Heart left ventricle (tissue), 16 donors: ENCODE measurements around the gene P2RY11. TPM values are rescaled to one million over a fixed set of nuclear protein-coding genes. Genes with fewer than 3 reads are reported as not detected.

Source experiments
- ATAC-seq, 4 donors: fragments of 200-7000 bp; cut with Tn5 transposase; one replicate each; pipeline ENCODE4 v1.9.1; 2020 to 2022; ENCODE audit warnings: moderate library complexity in 4 of 4, mild to moderate bottlenecking in 3 of 4, moderate number of reproducible peaks in 1 of 4
- DNase-seq, 5 donors: peaks; one replicate each; pipeline ENCODE4 v3.0.0-alpha.2; 2020
- H3K27ac ChIP-seq, 12 donors: fragments of 200-600 bp; sonication (generic) in 4 of 12; one replicate each; pipeline versions ENCODE4 v1.5.0 to v1.8.0; 2016 to 2022; ENCODE audit warnings: mild to moderate bottlenecking in 2 of 12
- H3K27me3 ChIP-seq, 9 donors: fragments of 200-600 bp; sonication (generic) in 2 of 9; one replicate each; pipeline versions ENCODE4 v1.5.1 to v1.8.0; 2016 to 2022; ENCODE audit warnings: mild to moderate bottlenecking in 3 of 9
- H3K36me3 ChIP-seq, 9 donors: fragments of 200-600 bp; sonication (generic) in 2 of 9; one replicate each; pipeline versions ENCODE4 v1.5.0 to v1.8.0; 2018 to 2022; ENCODE audit warnings: mild to moderate bottlenecking in 2 of 9
- H3K4me1 ChIP-seq, 12 donors: fragments of 200-600 bp; sonication (generic) in 4 of 12; one replicate each; pipeline versions ENCODE4 v1.5.0 to v1.8.0; 2016 to 2022; ENCODE audit warnings: mild to moderate bottlenecking in 3 of 12
- H3K4me3 ChIP-seq, 12 donors: fragments of 200-600 bp; sonication (generic) in 4 of 12; one replicate each; pipeline versions ENCODE4 v1.5.0 to v1.8.0; 2017 to 2022; ENCODE audit warnings: mild to moderate bottlenecking in 9 of 12, moderate library complexity in 4 of 12
- H3K9me3 ChIP-seq, 12 donors: fragments of 200-600 bp; sonication (generic) in 4 of 12; one replicate each; pipeline versions ENCODE4 v1.5.0 to v1.8.0; 2016 to 2022; ENCODE audit warnings: mild to moderate bottlenecking in 1 of 12
- CTCF ChIP-seq, 12 donors: fragments of 200-600 bp; sonication (generic) in 4 of 12; IDR thresholded peaks; one replicate each; pipeline versions ENCODE4 v1.5.0 to v1.8.0; 2018 to 2022; ENCODE audit warnings: antibody characterized with exemption in 12 of 12, mild to moderate bottlenecking in 5 of 12
- POLR2A ChIP-seq, 2 donors: fragments of 450-650 bp; IDR thresholded peaks; one replicate each; pipeline ENCODE4 v1.6.1; 2017; ENCODE audit warnings: antibody characterized with exemption in 2 of 2, mild to moderate bottlenecking in 2 of 2, moderate library complexity in 2 of 2
- WGBS, 4 donors: extraction: QIAGEN DNeasy Blood & Tissue Kit in 2 of 4; methylation state at CpG; one replicate each; pipeline versions ENCODE4 v1.1.5 to v1.1.7; 2013 to 2018; 5-methylcytosine and 5-hydroxymethylcytosine counted together
- intact Hi-C, 10 donors: fragments of 100-400 bp; cut with DNase I; formaldehyde crosslinking; loops; one replicate each; pipeline versions ENCODE4 v1.11.1 to v1.14.2; 2022
- polyA plus RNA-seq, 2 donors: library from polyadenylated mRNA; stranded (reverse); fragments of 200-250 nt; gene quantifications; one replicate each; pipeline ENCODE4 v1.2.3, GENCODE V29; 2013
- total RNA-seq, 9 donors: library from RNA; depleted of rRNA in 2 of 9; stranded (reverse); fragments of >200 nt in 2 of 9; fragmentation: NEBNext Ultra II Directional in 3 of 9; extraction: Animal tissue kit (Norgen Biotek cat#: 25700) in 3 of 9; gene quantifications; one replicate each; pipeline versions ENCODE4 v1.1.0 to v1.2.4, GENCODE V29; 2016 to 2023
- donor health status: ischemic (EF 13 %, LVEDD 7.1; RV severe dilation, severe dysfunction).
- donor health status: healthy with polysubstance abuse.
- donor health status: DM: no; HTN: yes; CAD: no.
- donor health status: DM: no; HTN: no; CAD: no.
- donor health status: ischemic (EF 25% LVEDD 6.9; RV normal size, moderate dysfunction).
- donor health status: ischemic (EF 25% LVEDD 5.7; RV mildly dilated, moderate dysfunction).
- donor health status: healthy.
- donor health status: DM: yes; HTN: yes; CAD: no.
- donor health status: ischemic (EF 35%, LVEDD 5.7; RV mildly dilated, moderate dysfunction).
- donor health status: nonischemic (EF 11% LVEDD 7.7; RV severe dilation, severe dysfunction).
- donor health status: DM: yes; HTN: yes; CAD: no.
- donor health status: PGD.
- donor health status: ischemic (EF 29% LVEDD 5.4; RV normal size, mild dysfunction).
- donor health status: nonischemic (EF 23%, LVEDD 6.1; RV moderate dilation, normal function).

P2RY11 gene
- total and polyA plus RNA-seq, 11 donors = 3.1 to 11.7 (median 5.2) TPM

DNA sequence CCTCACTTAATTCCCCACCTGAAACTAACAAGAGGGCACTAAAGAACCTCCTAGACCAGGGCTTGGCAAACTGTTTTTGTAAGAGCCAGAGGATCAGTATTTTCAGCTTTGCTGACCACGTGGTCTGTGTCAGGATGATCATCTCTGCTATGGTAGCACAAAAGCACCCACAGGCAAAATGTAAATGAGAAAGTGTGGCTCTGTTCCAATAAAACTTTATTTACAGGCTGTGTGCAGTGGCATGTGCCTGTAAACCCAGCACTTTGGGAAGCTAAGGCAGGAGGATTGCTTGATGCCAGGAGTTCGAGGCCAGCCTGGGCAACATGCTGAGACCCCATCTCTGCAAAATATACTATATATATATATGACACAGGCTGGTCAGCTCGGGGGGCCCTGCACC is 52.0 kb downstream of the P2RY11 start:
- Histone ChIP-seq H3K27ac (no peak overlapping the region), H3K36me3 (peaks cover 0 to 100% (median 93%) of the 10 kb centered on the region in 9 donors), H3K9me3 (no peaks in the 10 kb centered on the region), H3K4me3 (no peak overlapping the region), H3K27me3 (no peaks in the 10 kb centered on the region), H3K4me1 (no peaks in the 10 kb centered on the region)
- no peak for TF ChIP-seq CTCF (IDR thresholded peaks at IDR 0.05)
- TF ChIP-seq POLR2A (IDR thresholded peaks at IDR 0.05) = no peak
- no peak for DNase-seq
- ATAC-seq = no peak
- 87 to 93% (median 90%) methylated on average over 3 of the region's 3 CpGs for WGBS, 4 donors
- intact Hi-C loops = no loop called here

Other genes starting within 250 kb of the P2RY11 start
- 1 to 10 TPM in 7 of 9 donors, under 1 TPM in 2; 0.67 to 4.6 (median 2.4) TPM for gene OLFM2, start 175.2 kb upstream of the P2RY11 start, total RNA-seq
- 1 to 10 TPM; 2.2 to 3.0 TPM for gene OLFM2, start 175.2 kb upstream of the P2RY11 start, polyA plus RNA-seq
- gene COL5A3, start 101.2 kb upstream of the P2RY11 start, total RNA-seq = 10 to 100 TPM in 6 of 9 donors, 1 to 10 TPM in 3; 5.0 to 34.1 (median 11.6) TPM
- 10 to 100 TPM; 13.6 to 18.7 TPM for gene COL5A3, start 101.2 kb upstream of the P2RY11 start, polyA plus RNA-seq
- not detected for gene RDH8, start 98.2 kb upstream of the P2RY11 start, total RNA-seq
- gene RDH8, start 98.2 kb upstream of the P2RY11 start, polyA plus RNA-seq = not detected
- 10 to 100 TPM in 4 of 9 donors, 1 to 10 TPM in 5; 6.3 to 29.0 (median 8.7) TPM for gene SHFL, start 25.4 kb upstream of the P2RY11 start, total RNA-seq
- gene SHFL, start 25.4 kb upstream of the P2RY11 start, polyA plus RNA-seq = 10 to 100 TPM in 1 of 2 donors, 1 to 10 TPM in 1; 7.7 to 13.0 TPM
- gene ANGPTL6, start 9.0 kb upstream of the P2RY11 start, total RNA-seq = under 1 TPM in 1 of 9 donors, not detected in 8; 0.43 TPM
- under 1 TPM in 1 of 2 donors, not detected in 1; 0.19 TPM for gene ANGPTL6, start 9.0 kb upstream of the P2RY11 start, polyA plus RNA-seq
- gene PPAN, start 5.3 kb upstream of the P2RY11 start, total RNA-seq = 10 to 100 TPM; 16.3 to 24.9 (median 19.0) TPM
- 10 to 100 TPM; 34.4 to 41.4 TPM for gene PPAN, start 5.3 kb upstream of the P2RY11 start, polyA plus RNA-seq
- gene EIF3G, start 8.2 kb downstream of the P2RY11 start, total RNA-seq = 100 to 1,000 TPM; 148 to 302 (median 179) TPM
- gene EIF3G, start 8.2 kb downstream of the P2RY11 start, polyA plus RNA-seq = 100 to 1,000 TPM; 124 to 233 TPM
- 10 to 100 TPM; 16.1 to 61.6 (median 25.8) TPM for gene DNMT1, start 83.3 kb downstream of the P2RY11 start, total RNA-seq
- 10 to 100 TPM; 17.3 to 23.5 TPM for gene DNMT1, start 83.3 kb downstream of the P2RY11 start, polyA plus RNA-seq
- gene S1PR2, start 119.6 kb downstream of the P2RY11 start, total RNA-seq = 10 to 100 TPM in 1 of 9 donors, 1 to 10 TPM in 8; 1.7 to 14.2 (median 4.4) TPM
- 1 to 10 TPM; 1.0 to 4.3 TPM for gene S1PR2, start 119.6 kb downstream of the P2RY11 start, polyA plus RNA-seq
- gene MRPL4, start 140.5 kb downstream of the P2RY11 start, total RNA-seq = 100 to 1,000 TPM in 2 of 9 donors, 10 to 100 TPM in 7; 53.7 to 110 (median 68.2) TPM
- gene MRPL4, start 140.5 kb downstream of the P2RY11 start, polyA plus RNA-seq = 100 to 1,000 TPM in 1 of 2 donors, 10 to 100 TPM in 1; 37.7 to 123 TPM
- gene ICAM1, start 159.4 kb downstream of the P2RY11 start, total RNA-seq = 10 to 100 TPM in 5 of 9 donors, 1 to 10 TPM in 4; 6.0 to 87.6 (median 10.9) TPM
- 1 to 10 TPM; 6.1 to 9.7 TPM for gene ICAM1, start 159.4 kb downstream of the P2RY11 start, polyA plus RNA-seq
- gene ICAM4, start 175.3 kb downstream of the P2RY11 start, total RNA-seq = 1 to 10 TPM in 2 of 9 donors, under 1 TPM in 4, not detected in 3; 0.21 to 1.2 (median 0.67) TPM
- gene ICAM4, start 175.3 kb downstream of the P2RY11 start, polyA plus RNA-seq = under 1 TPM; 0.33 to 0.57 TPM
- under 1 TPM in 7 of 9 donors, not detected in 2; 0.19 to 0.98 (median 0.34) TPM for gene ICAM5, start 178.3 kb downstream of the P2RY11 start, total RNA-seq
- gene ICAM5, start 178.3 kb downstream of the P2RY11 start, polyA plus RNA-seq = under 1 TPM; 0.11 to 0.35 TPM
- gene ZGLP1, start 198.1 kb downstream of the P2RY11 start, total RNA-seq = 1 to 10 TPM in 4 of 9 donors, under 1 TPM in 5; 0.16 to 2.2 (median 0.83) TPM
- 1 to 10 TPM; 1.1 TPM for gene ZGLP1, start 198.1 kb downstream of the P2RY11 start, polyA plus RNA-seq
- gene FDX2, start 204.3 kb downstream of the P2RY11 start, total RNA-seq = 10 to 100 TPM; 12.8 to 22.0 (median 16.6) TPM
- 10 to 100 TPM; 32.7 to 37.3 TPM for gene FDX2, start 204.3 kb downstream of the P2RY11 start, polyA plus RNA-seq
- gene RAVER1, start 221.8 kb downstream of the P2RY11 start, total RNA-seq = 10 to 100 TPM; 11.5 to 22.5 (median 14.0) TPM
- gene RAVER1, start 221.8 kb downstream of the P2RY11 start, polyA plus RNA-seq = 10 to 100 TPM in 1 of 2 donors, 1 to 10 TPM in 1; 5.9 to 17.2 TPM
- 10 to 100 TPM in 8 of 9 donors, 1 to 10 TPM in 1; 5.6 to 24.9 (median 18.3) TPM for gene ICAM3, start 227.9 kb downstream of the P2RY11 start, total RNA-seq
- 10 to 100 TPM in 1 of 2 donors, 1 to 10 TPM in 1; 8.6 to 15.5 TPM for gene ICAM3, start 227.9 kb downstream of the P2RY11 start, polyA plus RNA-seq